Nephron progenitor cell (in vitro differentiated cells): ENCODE data around the gene TTBK1.

Experiments used
- DNase-seq: peaks from one replicate; pipeline ENCODE4 v3.0.0; 2021
- H3K27ac Mint-ChIP-seq: 2 replicates; pipeline ENCODE4 v1.8.0; 2021; ENCODE audit warnings: mild to moderate bottlenecking, moderate library complexity, mixed read lengths
- H3K27me3 Mint-ChIP-seq: 2 replicates; pipeline ENCODE4 v1.8.0; 2021; ENCODE audit warnings: mild to moderate bottlenecking, low read depth, mixed read lengths; ENCODE audit not compliant: poor library complexity
- H3K36me3 Mint-ChIP-seq: 2 replicates; pipeline ENCODE4 v1.8.0; 2021; ENCODE audit warnings: low read depth, mixed read lengths
- H3K4me1 Mint-ChIP-seq: 2 replicates; pipeline ENCODE4 v1.8.0; 2021; ENCODE audit warnings: mixed read lengths
- H3K4me3 Mint-ChIP-seq: 2 replicates; pipeline ENCODE4 v1.8.0; 2021; ENCODE audit warnings: mild to moderate bottlenecking, moderate library complexity, mixed read lengths
- H3K9me3 Mint-ChIP-seq: 2 replicates; pipeline ENCODE4 v1.8.0; 2021; ENCODE audit warnings: mild to moderate bottlenecking, moderate library complexity, mixed read lengths
- TF ChIP-seq, protein P1 (sequence below): fragments of 200-600 bp; sonication (generic); IDR thresholded peaks from 2 replicates; pipeline ENCODE4 v1.5.0; 2021; ENCODE audit warnings: antibody characterized with exemption

TTBK1 gene

DNA sequence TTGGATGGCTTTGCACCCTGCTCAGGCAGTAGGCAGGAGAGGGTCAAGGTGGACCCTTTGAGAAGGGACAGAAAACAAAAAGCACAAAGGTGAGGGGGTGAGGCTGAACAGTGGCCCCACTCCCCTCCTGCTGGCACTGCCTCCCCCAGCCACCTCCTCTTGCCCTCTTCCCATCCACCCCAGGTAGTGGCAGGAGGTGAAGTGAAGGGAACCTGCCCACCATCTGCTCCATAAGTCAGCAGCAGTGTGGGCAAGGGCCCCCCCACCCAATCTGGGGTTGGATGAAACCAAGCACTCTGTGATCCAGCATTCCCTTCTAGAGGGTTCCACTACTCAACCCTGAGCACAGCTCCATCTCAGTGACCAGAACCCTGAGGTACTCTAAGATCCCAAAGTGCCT lies 28.7 kb downstream of the TTBK1 start:
- Mint-ChIP-seq H3K9me3 (no peaks in the 10 kb centered on the region), H3K36me3 (no peaks in the 10 kb centered on the region), H3K27ac (no peak overlapping the region), H3K4me3 (no peak overlapping the region), H3K4me1 (peaks cover 75% of the 10 kb centered on the region), H3K27me3 (peaks cover 94% of the 10 kb centered on the region)
- TF ChIP-seq, protein P1, sequence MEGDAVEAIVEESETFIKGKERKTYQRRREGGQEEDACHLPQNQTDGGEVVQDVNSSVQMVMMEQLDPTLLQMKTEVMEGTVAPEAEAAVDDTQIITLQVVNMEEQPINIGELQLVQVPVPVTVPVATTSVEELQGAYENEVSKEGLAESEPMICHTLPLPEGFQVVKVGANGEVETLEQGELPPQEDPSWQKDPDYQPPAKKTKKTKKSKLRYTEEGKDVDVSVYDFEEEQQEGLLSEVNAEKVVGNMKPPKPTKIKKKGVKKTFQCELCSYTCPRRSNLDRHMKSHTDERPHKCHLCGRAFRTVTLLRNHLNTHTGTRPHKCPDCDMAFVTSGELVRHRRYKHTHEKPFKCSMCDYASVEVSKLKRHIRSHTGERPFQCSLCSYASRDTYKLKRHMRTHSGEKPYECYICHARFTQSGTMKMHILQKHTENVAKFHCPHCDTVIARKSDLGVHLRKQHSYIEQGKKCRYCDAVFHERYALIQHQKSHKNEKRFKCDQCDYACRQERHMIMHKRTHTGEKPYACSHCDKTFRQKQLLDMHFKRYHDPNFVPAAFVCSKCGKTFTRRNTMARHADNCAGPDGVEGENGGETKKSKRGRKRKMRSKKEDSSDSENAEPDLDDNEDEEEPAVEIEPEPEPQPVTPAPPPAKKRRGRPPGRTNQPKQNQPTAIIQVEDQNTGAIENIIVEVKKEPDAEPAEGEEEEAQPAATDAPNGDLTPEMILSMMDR, result no peak
- no peak for DNase-seq

DNA sequence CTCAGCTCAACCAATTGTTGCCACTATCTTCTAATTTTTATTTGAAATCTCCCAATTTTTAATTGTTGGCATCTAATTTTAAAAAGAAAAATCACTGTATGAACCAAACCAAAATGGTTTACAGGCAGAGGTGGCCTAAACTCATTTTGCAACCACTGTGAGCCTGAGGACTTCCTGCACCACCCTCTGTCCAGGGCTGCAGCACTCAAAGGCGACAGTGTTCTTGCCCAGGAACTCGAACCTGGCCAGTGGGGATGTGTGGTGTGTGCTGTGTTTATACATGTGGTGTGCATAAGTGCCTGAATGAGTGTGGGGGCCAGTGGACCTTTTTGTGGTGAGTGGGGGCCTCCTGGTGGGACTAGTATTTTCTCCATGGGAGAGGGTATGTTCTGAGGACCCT lies 30.4 kb downstream of the TTBK1 start:
- Mint-ChIP-seq H3K4me1 (peaks cover 75% of the 10 kb centered on the region), H3K9me3 (no peaks in the 10 kb centered on the region), H3K27me3 (peaks cover 84% of the 10 kb centered on the region), H3K36me3 (no peaks in the 10 kb centered on the region), H3K27ac (no peak overlapping the region), H3K4me3 (no peak overlapping the region)
- DNase-seq, result no peak
- TF ChIP-seq, protein P1, result no peak

DNA sequence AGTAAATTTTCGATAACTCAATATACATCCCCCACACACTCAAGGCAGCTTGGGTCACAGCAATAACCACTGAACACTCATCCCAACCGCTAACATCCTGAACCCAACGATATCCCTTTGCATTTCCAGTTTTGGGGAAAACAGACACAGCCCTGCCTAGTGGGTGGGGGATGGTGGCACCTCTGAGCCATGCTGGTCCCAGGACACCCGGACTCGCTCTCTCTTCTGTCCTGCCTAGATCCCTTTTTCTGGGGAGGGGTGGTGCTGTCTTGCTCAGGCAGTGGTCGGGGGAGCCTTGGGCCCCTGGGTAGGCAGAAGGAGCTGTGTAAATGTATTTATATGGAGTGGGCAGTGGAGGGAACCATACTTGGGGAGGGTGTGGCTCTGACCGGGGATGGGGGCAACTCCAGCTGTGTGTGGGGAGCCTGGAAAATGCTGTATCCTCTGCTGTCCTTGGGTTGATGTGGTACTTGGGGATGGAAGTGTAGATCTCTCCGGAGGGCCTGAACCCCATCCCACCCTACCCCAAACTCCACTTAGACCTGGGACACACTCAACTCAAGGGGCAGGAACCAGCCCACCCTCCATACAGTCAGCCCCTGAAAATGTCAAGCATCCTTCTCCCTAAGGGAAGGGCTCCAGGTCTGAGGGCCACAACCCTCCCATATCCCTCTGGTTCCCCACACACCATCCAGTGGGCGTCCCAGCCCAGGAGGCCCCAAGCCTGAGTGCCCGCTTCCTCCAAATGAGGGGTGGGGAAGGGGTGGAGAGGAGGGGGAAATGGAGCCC lies 31.0 kb downstream of the TTBK1 start:
- TF ChIP-seq, protein P1, result no peak
- Mint-ChIP-seq H3K4me3 (peak overlapping the region; percentile 76), H3K27me3 (peaks cover 78% of the 10 kb centered on the region), H3K27ac (no peak overlapping the region), H3K9me3 (no peaks in the 10 kb centered on the region), H3K36me3 (no peaks in the 10 kb centered on the region), H3K4me1 (peaks cover 70% of the 10 kb centered on the region)
- no peak for DNase-seq

DNA sequence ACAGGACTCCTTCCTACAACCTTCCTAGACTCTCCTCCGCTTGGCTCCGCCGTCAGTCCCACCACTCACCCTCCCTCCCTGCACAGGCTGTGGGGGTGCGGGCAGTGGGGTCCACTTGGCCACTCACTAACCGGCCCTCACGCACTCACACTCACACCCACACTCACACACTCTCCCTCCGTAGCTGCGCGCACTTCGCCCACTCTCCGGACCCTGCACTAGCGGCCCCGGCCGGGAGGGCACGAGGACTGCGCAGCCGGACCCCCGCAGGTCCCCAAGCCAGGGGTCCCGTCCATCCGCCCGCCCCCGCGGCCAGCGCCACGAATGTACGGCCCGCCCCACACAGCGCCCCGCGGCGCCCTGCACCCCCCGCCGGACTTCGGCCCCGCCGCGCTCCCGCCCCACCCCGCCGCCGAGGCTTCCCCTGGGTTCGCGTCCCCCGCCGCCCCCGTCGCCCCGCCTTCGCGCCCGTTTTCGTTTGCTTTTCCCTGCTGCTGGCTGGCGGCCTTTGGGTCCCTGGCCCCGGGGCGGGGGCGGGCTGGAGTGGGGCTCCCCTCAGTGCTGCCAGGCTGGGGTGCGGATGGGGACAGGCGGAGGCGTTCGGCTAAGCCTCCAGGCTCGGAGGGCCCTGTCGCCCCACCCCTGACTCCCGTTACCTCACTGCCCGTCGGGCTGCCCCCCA lies 31.8 kb downstream of the TTBK1 start:
- H3K27me3 Mint-ChIP-seq, result peaks cover 78% of the 10 kb centered on the region
- H3K36me3 Mint-ChIP-seq, result no peaks in the 10 kb centered on the region
- peaks cover 65% of the 10 kb centered on the region for H3K4me1 Mint-ChIP-seq
- no peak overlapping the region for H3K27ac Mint-ChIP-seq
- peak overlapping the region; percentile 77 for H3K4me3 Mint-ChIP-seq
- peak; percentile 65 for DNase-seq
- no peaks in the 10 kb centered on the region for H3K9me3 Mint-ChIP-seq
- TF ChIP-seq, protein P1, result no peak

DNA sequence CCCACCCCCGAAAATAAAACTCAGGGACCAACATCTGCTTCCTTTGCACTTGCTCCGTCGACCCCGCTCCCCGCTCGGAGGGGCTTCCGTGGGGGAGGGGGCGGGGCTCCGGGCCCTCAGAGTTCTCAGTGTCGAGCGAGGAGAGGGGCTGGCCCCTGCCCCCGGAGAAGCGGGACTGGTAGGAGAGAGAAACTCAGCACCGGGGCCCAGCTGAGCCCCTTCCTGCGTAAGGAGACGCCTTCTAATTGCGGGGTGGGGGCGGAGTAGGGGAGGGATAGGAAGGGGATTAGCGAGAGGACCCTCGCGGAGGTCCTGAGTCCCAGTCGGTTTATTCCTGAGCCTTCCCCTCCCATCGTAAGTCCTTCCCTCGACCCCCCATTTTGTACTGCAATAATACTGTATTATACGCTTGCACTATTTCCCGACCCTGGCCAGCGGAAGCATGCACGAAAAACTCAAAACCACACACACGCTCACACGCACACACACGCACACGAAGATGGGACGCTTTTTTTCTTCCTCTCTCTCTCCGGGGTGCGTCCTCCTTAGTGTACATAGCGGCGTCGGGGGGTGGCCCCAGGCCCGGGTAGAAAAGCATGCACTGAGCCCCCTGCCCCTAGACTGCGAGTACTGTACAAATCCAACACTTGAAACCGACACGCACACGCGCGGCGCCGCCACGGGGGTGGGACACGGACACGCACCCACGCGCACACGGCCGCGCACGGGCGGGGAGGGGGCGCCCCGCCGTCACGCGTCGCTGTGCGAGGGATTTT lies 32.7 kb downstream of the TTBK1 start:
- H3K27ac Mint-ChIP-seq, result no peak overlapping the region
- peaks cover 73% of the 10 kb centered on the region for H3K27me3 Mint-ChIP-seq
- no peaks in the 10 kb centered on the region for H3K9me3 Mint-ChIP-seq

More for the DNA sequence above, 32.7 kb downstream of the TTBK1 start:
- peak overlapping the region; percentile 77 for H3K4me3 Mint-ChIP-seq
- H3K4me1 Mint-ChIP-seq, result peaks cover 63% of the 10 kb centered on the region
- peak; percentile 56 for DNase-seq
- H3K36me3 Mint-ChIP-seq, result no peaks in the 10 kb centered on the region
- TF ChIP-seq, protein P1, result no peak
